Activated CD8-positive, alpha-beta T cell treated with anti-CD3 and anti-CD28 coated beads, Interleukin-2, amount 10 ng/mL, durations not matched to agents 7 days and 5 days (primary cell): ENCODE data around the gene PAQR5. TPM values are rescaled to one million over a fixed set of nuclear protein-coding genes. Genes with fewer than 3 reads are reported as not detected.

Experiments
- ATAC-seq: fragments of 150-1000 bp; cut with Tn5 transposase; one replicate; pipeline ENCODE4 v1.10.0; 2021; ENCODE audit warnings: moderate library complexity
- CTCF ChIA-PET: fragments of 350-600 bp; sonication (Branson Sonifier 250); formaldehyde crosslinking; loops from one replicate; lab custom pipeline; 2021; ENCODE audit warnings: antibody characterized with exemption; lab: Charles Lee
- POLR2A ChIA-PET: fragments of 350-600 bp; sonication (Branson Sonifier 250); formaldehyde crosslinking; loops from one replicate; lab custom pipeline; 2021; ENCODE audit warnings: antibody characterized with exemption; lab: Charles Lee
- DNase-seq: peaks from one replicate; pipeline ENCODE4 v3.0.0-alpha.2; 2020
- H3K27ac Mint-ChIP-seq: one replicate; pipeline ENCODE4 v1.8.0; 2021; ENCODE audit warnings: mild to moderate bottlenecking, mixed read lengths
- H3K27me3 Mint-ChIP-seq: one replicate; pipeline ENCODE4 v1.8.0; 2021; ENCODE audit warnings: low read depth, mixed read lengths
- H3K36me3 Mint-ChIP-seq: one replicate; pipeline ENCODE4 v1.8.0; 2021; ENCODE audit warnings: low read depth, mixed read lengths
- H3K4me1 Mint-ChIP-seq: one replicate; pipeline ENCODE4 v1.8.0; 2021; ENCODE audit warnings: low read depth, mixed read lengths
- H3K4me3 Mint-ChIP-seq: one replicate; pipeline ENCODE4 v1.8.0; 2021; ENCODE audit warnings: mild to moderate bottlenecking, mixed read lengths
- H3K9me3 Mint-ChIP-seq: one replicate; pipeline ENCODE4 v1.8.0; 2022; ENCODE audit warnings: mixed read lengths; ENCODE audit not compliant: insufficient read depth
- total RNA-seq, 2 experiments: library from RNA; stranded (reverse); gene quantifications; one replicate each; pipeline ENCODE4 v1.2.3, GENCODE V29; 2021

The PAQR5 gene
- total RNA-seq, 2 experiments from 2014 or later: not detected

DNA sequence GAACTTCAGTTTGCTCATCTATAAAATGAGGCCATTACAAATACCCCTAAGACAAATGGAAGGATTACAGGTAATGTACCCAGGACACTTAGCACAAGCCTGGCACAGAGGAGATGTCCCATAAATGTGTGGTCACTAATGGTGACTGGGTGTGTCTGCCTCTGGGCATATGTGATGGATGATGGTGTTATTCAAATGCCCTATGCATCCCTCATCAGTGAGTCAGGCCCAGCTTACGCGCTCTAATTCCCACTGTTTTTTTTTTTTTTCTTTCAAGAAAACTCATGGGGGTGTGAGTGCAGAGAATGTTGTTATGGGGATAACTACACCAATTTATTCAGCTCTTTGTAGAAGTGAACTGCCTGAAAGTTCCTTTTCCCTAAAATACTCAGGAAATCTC lies 91.9 kb downstream of the PAQR5 start:
- H3K9me3 Mint-ChIP-seq: no peaks in the 10 kb centered on the region
- peaks cover 6% of the 10 kb centered on the region for H3K27me3 Mint-ChIP-seq
- CTCF ChIA-PET: interaction anchor here (0.6 to 0.7 kb wide), 2 partner anchors 147 to 1178 kb away, joined by 3 to 5 read pairs; no protein-coding TSS in a partner anchor
- no peak overlapping the region for H3K27ac Mint-ChIP-seq
- DNase-seq (no peak), ATAC-seq (no peak)
- H3K36me3 Mint-ChIP-seq: no peaks in the 10 kb centered on the region
- H3K4me3 Mint-ChIP-seq: no peak overlapping the region
- peaks cover 8% of the 10 kb centered on the region for H3K4me1 Mint-ChIP-seq
- POLR2A ChIA-PET: no interaction called here

DNA sequence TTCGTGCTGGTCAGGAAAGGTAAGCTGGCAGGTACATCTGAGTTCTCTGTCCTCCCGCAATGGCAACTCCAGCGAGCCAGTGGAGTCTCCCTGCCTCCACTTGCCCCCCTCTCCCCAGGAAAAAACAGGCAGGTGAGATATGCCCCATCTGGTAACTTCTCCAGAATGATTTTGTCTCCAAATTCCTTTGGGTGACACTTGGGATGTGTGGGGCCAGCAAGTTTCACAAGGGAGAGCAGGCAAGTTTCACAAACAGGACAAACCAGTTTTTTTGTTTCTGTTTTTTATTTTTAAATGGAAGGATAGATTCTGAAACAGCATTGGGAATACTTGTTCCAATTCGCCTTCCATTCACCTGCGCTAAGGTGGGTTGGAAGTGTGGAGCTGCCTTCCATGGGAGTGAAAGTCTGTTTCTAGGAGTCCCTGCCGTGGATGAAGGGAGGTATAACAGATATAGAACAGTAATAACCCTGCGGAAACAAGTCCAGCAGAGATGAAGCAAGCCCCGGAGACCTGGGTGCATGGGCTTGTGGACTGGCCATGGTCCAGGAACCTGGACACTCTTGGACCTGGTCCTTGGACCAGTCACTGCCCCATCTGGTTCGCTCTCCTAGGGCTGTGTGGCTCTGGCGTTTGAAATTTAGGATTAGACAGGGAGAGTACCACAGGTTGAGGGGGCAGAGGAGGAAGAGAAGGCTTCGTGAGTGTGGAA lies 92.5 kb downstream of the PAQR5 start:
- Mint-ChIP-seq H3K4me1 (peaks cover 8% of the 10 kb centered on the region), H3K36me3 (no peaks in the 10 kb centered on the region), H3K27ac (no peak overlapping the region), H3K27me3 (peaks cover 6% of the 10 kb centered on the region), H3K4me3 (no peak overlapping the region), H3K9me3 (no peaks in the 10 kb centered on the region)
- POLR2A ChIA-PET: no interaction called here
- ATAC-seq: no peak
- DNase-seq: no peak
- CTCF ChIA-PET: interaction anchor here (0.7 kb wide), 1 partner anchor 1178 kb away, joined by 3 read pairs; no protein-coding TSS in a partner anchor

DNA sequence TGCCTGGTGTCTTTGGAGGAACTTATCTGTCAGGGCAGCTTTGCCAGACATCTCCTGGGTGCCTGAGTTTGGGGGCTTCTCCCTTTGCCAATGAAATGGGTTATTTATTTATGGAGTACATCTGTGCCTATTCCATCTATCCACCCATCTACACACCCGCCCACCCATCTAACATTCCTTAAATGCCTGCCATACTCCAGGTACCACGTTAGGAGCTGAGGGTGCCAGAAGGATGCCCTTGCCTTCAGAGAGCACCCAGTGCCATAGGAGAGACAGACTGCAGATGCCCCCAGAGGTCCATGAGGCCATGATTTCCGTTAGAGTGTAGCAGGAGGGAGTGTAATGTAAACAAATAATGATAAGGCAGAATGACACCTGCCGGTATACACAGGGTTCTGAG lies 93.6 kb downstream of the PAQR5 start:
- no peak for DNase-seq
- ATAC-seq: no peak
- no peak overlapping the region for H3K4me3 Mint-ChIP-seq
- ChIA-PET POLR2A (no interaction called here), CTCF (interaction anchor here (1.8 to 3.6 kb wide), 2 partner anchors 16 to 333 kb away, joined by 5 to 27 read pairs; no protein-coding TSS in a partner anchor)
- no peaks in the 10 kb centered on the region for H3K9me3 Mint-ChIP-seq
- H3K27me3 Mint-ChIP-seq: peaks cover 6% of the 10 kb centered on the region
- H3K36me3 Mint-ChIP-seq: no peaks in the 10 kb centered on the region
- peaks cover 8% of the 10 kb centered on the region for H3K4me1 Mint-ChIP-seq
- no peak overlapping the region for H3K27ac Mint-ChIP-seq

DNA sequence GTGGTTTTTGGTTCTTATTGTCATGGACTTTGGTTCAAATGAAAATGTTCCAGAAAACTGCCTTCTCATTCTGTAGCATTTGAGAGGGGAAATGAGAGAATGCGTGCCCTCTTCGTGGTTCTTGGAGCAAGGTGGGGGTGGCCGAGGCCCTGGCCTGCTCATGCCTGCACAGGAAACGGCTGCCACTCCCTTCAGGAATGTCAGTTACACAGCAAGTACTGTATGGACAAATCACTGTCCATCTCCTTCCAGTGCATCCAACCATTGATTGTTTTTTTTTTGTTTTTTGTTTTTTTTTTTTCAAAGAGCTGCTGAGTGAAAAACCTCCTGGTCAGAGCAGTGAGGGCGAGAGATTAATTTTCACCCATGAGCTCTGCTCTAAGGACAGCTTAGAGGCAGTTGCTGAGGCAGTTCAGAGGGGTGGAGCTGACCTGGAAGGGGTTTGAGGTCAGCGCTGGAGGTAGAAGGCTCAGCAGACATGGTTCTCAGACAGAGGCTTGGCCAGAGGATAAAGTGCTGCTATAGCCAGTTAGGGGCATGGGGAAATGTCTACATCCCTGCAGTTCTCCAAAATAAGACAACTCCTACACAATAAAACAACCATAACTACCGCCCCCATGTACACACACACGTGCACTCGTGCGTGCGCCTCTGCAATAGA lies 95.2 kb downstream of the PAQR5 start:
- peaks cover 17% of the 10 kb centered on the region for H3K4me1 Mint-ChIP-seq
- POLR2A ChIA-PET: interaction anchor here (1.0 kb wide), 1 partner anchor 58 kb away, joined by 3 read pairs; no protein-coding TSS in a partner anchor
- DNase-seq: no peak
- no peak overlapping the region for H3K4me3 Mint-ChIP-seq
- no peak overlapping the region for H3K27ac Mint-ChIP-seq
- ATAC-seq: no peak
- peaks cover 6% of the 10 kb centered on the region for H3K27me3 Mint-ChIP-seq
- CTCF ChIA-PET: interaction anchor here (0.9 to 3.6 kb wide), 14 partner anchors 10 to 340 kb away, joined by 3 to 27 read pairs (median 4); no protein-coding TSS in a partner anchor
- H3K9me3 Mint-ChIP-seq: no peaks in the 10 kb centered on the region
- H3K36me3 Mint-ChIP-seq: no peaks in the 10 kb centered on the region

DNA sequence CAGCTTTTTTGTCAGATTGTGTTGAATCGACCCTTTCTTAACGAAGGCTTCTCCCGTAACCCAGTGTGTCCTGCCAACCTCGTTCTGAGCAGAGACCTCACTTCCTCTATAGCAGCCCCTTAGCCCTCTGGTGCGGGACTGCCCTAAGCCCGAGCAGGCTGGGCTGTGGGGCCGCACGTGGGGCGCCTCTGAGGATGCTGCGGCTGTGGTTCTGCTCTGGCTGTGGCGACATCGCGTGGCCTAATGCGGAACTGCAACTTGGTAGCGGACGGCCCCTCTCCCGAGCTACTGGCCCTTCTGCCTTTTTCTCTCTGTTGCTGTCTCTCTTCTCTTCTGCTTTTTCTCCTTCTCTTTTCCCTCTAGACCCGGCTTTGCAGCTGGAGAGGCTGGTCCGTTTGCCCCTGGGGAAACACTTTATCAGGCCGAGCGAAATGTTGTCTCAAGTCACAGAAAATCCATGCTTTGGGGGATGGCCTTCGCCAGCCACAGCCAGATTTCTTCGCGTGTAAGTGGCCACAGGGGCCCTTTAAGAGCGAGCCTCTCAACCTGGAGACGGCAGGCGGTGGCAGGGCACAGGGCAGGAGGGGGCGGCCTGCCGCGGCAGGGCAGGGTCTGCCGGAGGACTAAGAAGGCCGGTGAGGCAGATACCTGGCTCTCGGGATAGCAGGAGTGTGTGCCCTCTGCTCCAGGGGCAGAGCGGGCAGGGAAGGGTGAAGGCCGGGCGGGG lies 96.0 kb downstream of the PAQR5 start:
- CTCF ChIA-PET: interaction anchor here (0.7 to 3.6 kb wide), 17 partner anchors 9 to 341 kb away, joined by 3 to 27 read pairs (median 4); no protein-coding TSS in a partner anchor
- POLR2A ChIA-PET: interaction anchor here (1.0 kb wide), 1 partner anchor 57 kb away, joined by 3 read pairs; no protein-coding TSS in a partner anchor

DNA sequence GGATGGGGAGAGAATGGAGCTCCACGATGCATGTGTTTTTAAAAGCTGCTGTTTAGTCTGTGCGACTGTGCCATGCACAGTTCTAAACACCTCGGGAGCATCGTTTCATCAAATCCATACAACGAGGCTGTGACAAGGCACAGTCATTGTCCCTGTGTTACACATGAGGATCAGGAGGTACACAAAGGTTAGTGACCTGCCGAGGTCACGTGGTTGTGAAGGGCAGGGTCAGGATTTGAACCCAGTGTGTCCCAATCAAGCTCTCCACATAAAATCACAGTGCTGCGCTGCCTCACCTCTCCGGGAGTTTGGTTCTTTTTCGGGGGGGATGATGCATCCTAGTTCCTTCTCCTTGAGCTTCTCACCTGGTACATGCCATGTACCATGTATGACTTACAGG lies 96.7 kb downstream of the PAQR5 start:
- ChIA-PET POLR2A (no interaction called here), CTCF (interaction anchor here (0.6 to 3.6 kb wide), 10 partner anchors 8 to 336 kb away, joined by 3 to 27 read pairs (median 4); no protein-coding TSS in a partner anchor)
- ATAC-seq (no peak), DNase-seq (no peak)
- Mint-ChIP-seq H3K27me3 (peaks cover 6% of the 10 kb centered on the region), H3K27ac (no peak overlapping the region), H3K36me3 (no peaks in the 10 kb centered on the region), H3K4me3 (no peak overlapping the region), H3K4me1 (peaks cover 17% of the 10 kb centered on the region), H3K9me3 (no peaks in the 10 kb centered on the region)

More for the DNA sequence above, 96.0 kb downstream of the PAQR5 start:
- no peak overlapping the region for H3K4me3 Mint-ChIP-seq
- ATAC-seq: peak; percentile 94
- H3K27ac Mint-ChIP-seq: no peak overlapping the region
- H3K4me1 Mint-ChIP-seq: peaks cover 17% of the 10 kb centered on the region
- peaks cover 6% of the 10 kb centered on the region for H3K27me3 Mint-ChIP-seq
- DNase-seq: peak; percentile 86
- H3K36me3 Mint-ChIP-seq: no peaks in the 10 kb centered on the region
- H3K9me3 Mint-ChIP-seq: no peaks in the 10 kb centered on the region

DNA sequence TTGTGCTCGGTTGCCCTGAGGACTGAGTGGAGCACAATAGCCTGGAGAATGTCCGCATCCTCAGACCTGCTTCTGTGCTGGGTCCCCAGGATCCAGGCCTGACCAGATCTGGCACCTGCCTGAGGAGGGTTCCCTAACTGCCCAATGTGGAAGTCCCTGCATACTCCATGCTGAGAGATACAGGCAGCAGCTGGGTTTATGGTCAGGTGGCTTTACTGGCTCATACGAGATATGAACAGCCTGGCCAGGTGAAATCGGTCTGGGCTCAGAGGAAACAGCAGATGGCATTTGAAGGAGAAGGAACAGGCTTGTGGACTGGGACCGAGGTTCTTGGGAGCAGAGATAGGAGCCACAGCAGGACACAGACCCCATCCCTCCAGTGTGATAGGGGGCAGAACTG lies 97.3 kb downstream of the PAQR5 start:
- CTCF ChIA-PET: interaction anchor here (0.6 to 2.7 kb wide), 3 partner anchors 10 to 337 kb away, joined by 3 to 14 read pairs (median 4); no protein-coding TSS in a partner anchor

DNA sequence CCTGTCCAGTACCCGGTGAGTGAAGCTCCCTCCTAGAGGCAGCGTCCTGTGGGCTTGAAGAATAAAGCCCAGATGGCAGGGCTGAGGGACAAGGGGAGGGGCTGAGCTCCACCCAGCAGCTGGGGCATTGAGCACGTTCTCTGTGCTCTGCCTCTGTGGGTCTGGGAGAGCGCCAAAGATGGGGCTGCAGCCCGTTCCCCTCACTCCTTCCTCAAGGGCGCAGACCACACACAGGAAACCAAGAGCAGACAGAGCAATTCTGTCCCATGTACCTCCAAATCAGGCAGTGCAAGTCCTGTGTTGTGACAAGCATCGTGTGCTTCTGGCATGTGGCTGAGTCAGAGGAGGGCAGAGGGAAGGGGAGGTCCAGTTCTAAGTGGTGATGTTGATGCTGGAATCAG lies 99.8 kb downstream of the PAQR5 start:
- ChIA-PET CTCF (no interaction called here), POLR2A (no interaction called here)
- H3K4me1 Mint-ChIP-seq: peaks cover 17% of the 10 kb centered on the region
- no peak overlapping the region for H3K27ac Mint-ChIP-seq
- ATAC-seq: no peak
- no peaks in the 10 kb centered on the region for H3K9me3 Mint-ChIP-seq
- peaks cover 6% of the 10 kb centered on the region for H3K27me3 Mint-ChIP-seq
- DNase-seq: no peak
- no peaks in the 10 kb centered on the region for H3K36me3 Mint-ChIP-seq
- H3K4me3 Mint-ChIP-seq: no peak overlapping the region

More for the DNA sequence above, 97.3 kb downstream of the PAQR5 start:
- ATAC-seq: no peak
- no peaks in the 10 kb centered on the region for H3K9me3 Mint-ChIP-seq
- no peak for DNase-seq
- no peak overlapping the region for H3K4me3 Mint-ChIP-seq
- H3K27ac Mint-ChIP-seq: no peak overlapping the region
- peaks cover 17% of the 10 kb centered on the region for H3K4me1 Mint-ChIP-seq
- H3K36me3 Mint-ChIP-seq: no peaks in the 10 kb centered on the region
- POLR2A ChIA-PET: no interaction called here
- H3K27me3 Mint-ChIP-seq: peaks cover 6% of the 10 kb centered on the region

DNA sequence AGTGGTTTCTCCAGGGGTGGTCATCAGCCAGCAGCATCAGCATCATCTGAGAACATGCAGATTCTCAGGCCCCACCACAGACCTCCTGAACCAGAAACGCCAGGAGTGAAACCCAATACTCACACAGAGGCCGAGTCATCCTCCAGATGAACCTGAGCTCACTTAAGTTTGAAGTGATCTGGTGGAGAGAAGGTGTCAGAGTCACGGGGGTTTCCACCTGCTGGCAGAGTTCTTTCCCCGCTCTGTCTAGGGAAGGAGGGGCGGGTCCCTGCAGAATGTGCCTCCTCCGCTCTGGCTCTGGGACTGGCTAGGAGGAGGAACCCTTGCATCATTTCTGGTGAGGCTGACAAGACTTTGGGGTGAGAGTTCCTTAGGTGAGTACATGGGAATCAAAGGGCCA lies 102.1 kb downstream of the PAQR5 start:
- Mint-ChIP-seq H3K4me3 (no peak overlapping the region), H3K9me3 (no peaks in the 10 kb centered on the region), H3K27me3 (peaks cover 16% of the 10 kb centered on the region), H3K4me1 (peaks cover 9% of the 10 kb centered on the region), H3K36me3 (no peaks in the 10 kb centered on the region), H3K27ac (no peak overlapping the region)
- DNase-seq (no peak), ATAC-seq (peak; percentile 15)
- ChIA-PET POLR2A (no interaction called here), CTCF (no interaction called here)

DNA sequence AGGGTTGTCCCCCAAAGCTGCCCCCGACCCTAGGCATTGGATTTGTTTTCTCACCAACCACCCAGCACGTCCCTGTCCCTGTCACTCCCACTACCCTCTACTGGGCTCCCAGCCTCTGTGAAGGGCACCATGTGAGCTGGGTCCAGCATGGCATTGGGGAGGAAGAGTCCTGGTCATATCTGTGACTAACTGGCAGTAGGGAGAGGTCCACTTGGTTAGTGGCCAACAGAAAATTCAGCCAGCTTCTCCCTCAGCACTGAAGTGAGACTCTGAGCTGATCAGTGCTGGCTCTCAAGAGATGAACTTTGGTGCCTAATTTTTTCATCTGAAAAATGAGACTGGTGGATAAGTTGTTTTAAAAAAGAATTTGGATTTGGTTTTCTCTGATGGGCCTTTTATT lies 104.1 kb downstream of the PAQR5 start:
- Mint-ChIP-seq H3K4me1 (peaks cover 9% of the 10 kb centered on the region), H3K27ac (no peak overlapping the region), H3K4me3 (no peak overlapping the region), H3K27me3 (peaks cover 23% of the 10 kb centered on the region), H3K9me3 (no peaks in the 10 kb centered on the region), H3K36me3 (no peaks in the 10 kb centered on the region)
- POLR2A ChIA-PET: interaction anchor here (1.3 kb wide), 1 partner anchor 50 kb away, joined by 4 read pairs; the partner anchor contains the start of gene RPLP1
- no peak for DNase-seq
- ATAC-seq: no peak
- CTCF ChIA-PET: no interaction called here

DNA sequence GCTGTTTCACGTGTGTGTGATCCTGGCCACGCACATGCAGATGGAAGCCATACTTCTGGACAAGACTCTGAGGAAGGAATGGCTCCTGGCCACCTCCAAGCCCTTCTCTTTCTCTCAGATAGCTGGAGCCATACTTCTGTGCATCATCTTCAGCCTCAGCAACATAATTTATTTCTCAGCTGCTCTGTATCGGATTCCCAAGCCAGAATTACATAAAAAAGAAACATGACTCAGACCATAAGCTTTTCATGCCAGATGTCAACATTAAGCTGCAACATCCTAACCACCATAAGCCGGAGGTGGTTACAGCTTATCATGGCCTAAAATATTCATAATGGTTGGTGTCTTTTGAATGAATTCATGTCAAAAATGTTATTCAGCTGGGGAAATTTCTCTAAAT lies 104.9 kb downstream of the PAQR5 start:
- DNase-seq (no peak), ATAC-seq (no peak)
- Mint-ChIP-seq H3K27ac (no peak overlapping the region), H3K9me3 (no peaks in the 10 kb centered on the region), H3K27me3 (peaks cover 24% of the 10 kb centered on the region), H3K36me3 (no peaks in the 10 kb centered on the region), H3K4me1 (peaks cover 3% of the 10 kb centered on the region), H3K4me3 (no peak overlapping the region)
- POLR2A ChIA-PET: interaction anchor here (1.3 kb wide), 1 partner anchor 49 kb away, joined by 4 read pairs; the partner anchor contains the start of gene RPLP1
- CTCF ChIA-PET: interaction anchor here (0.8 to 1.1 kb wide), 2 partner anchors 9 to 344 kb away, joined by 4 to 8 read pairs; no protein-coding TSS in a partner anchor
